Stimulated activated effector memory CD8-positive, alpha-beta T cell treated with anti-CD3 and anti-CD28 coated beads, Interleukin-12 subunit alpha, Interleukin-12 subunit beta, amount 100 ng/mL, for 72 hours (primary cell): ENCODE measurements around the gene ATXN2L.
"Not testable (repeated sequence)": the region's sequence is repeated elsewhere in the genome, so short reads cannot be mapped to it uniquely, and the experiment has no call there.

Experiments used
- ATAC-seq: fragments of 150-1000 bp; cut with Tn5 transposase; 2 replicates; pipeline ENCODE4 v1.10.0; 2021
- DNase-seq, 2 donors: peaks; one replicate each; pipeline ENCODE4 v3.0.0; 2021 to 2022; ENCODE audit warnings: low spot score in 2 of 2
- H3K27ac Mint-ChIP-seq: one replicate; pipeline ENCODE4 v1.8.0; 2022; ENCODE audit warnings: mild to moderate bottlenecking, mixed read lengths
- H3K36me3 Mint-ChIP-seq: one replicate; pipeline ENCODE4 v1.8.0; 2022; ENCODE audit warnings: mild to moderate bottlenecking, mixed read lengths
- H3K4me1 Mint-ChIP-seq: one replicate; pipeline ENCODE4 v1.8.0; 2022; ENCODE audit warnings: mixed read lengths
- H3K4me3 Mint-ChIP-seq: one replicate; pipeline ENCODE4 v1.8.0; 2022; ENCODE audit warnings: mild to moderate bottlenecking, mixed read lengths
- H3K9me3 Mint-ChIP-seq: one replicate; pipeline ENCODE4 v1.8.0; 2022; ENCODE audit warnings: mixed read lengths

The ATXN2L gene

DNA sequence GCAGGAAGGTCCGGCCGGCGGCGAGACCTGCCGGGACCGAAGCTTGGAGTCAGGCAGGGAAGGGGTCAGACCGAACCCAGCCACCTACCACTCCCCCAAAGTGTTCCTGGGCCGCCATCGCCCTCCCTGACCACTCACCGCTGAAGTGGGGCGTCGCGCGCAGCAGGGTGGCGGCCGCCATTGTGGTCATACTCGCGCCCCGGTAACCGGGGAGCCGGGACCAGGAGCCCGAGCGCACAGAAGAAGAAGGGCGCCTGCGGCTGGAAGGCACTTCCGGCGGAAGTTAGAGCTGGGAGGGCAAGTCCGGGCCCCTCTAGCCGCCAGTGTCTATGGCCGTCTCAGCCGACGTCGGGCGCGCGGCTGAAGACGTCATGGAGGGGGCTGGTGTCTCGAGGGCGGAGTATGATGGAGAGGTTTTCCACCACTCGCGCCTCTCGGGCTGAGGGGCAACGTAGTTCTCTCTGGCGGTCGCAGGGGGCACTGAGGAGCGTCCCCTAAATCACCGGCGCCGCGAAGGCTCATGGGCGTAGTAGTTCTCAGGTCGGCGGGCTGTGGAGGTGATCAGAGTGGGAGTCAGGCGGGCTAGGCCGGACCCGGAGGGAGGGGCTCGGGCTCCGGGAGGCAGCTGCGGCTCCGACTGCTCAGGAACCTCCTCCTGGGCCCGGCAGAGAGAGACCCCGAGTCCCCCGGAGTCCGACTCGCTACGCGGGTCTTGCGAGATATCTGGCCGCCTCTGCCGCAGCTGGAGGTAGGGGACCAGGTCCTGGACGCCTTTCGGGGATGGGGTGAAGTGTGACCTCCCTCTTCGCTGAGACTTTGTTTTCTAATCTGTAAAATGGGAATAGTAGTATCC lies 23.5 kb downstream of the ATXN2L start, which contains the start of gene TUFM:
TSS of gene TUFM (minus strand) at position 269 of the 853 bp plus-strand sequence. CDS start at position 190, 79 bp downstream.
- Mint-ChIP-seq H3K4me3 (peak within 1 kb of the TSS; percentile 98), H3K27ac (peak within 1 kb of the TSS; percentile 99), H3K4me1 (peaks cover 34% of the 10 kb centered on the region), H3K36me3 (peaks cover 54% of the 10 kb centered on the region), H3K9me3 (no peaks in the 10 kb centered on the region)
- ATAC-seq (peak; percentile 97), DNase-seq (peak; percentile 93 to 98)

DNA sequence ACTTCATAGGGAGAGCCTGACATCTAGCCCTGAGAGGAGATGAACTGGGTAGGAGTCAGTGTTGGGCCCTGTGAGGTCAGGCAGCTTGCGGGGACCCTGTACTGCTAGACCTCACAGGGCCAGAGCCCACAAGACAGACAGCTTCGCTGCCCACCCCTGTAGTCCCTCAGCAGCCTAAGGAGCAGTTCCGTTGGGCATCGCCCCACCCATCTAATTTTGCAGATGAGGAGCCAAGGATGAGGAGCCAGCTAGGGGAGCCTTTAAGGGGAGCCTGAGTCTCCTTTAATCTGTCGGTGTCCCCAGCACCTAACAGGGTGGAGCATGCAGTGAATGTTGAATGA lies 24.1 kb downstream of the ATXN2L start:
- ATAC-seq (peak; percentile 4), DNase-seq (no peak)
- Mint-ChIP-seq H3K36me3 (peaks cover 52% of the 10 kb centered on the region), H3K4me1 (peaks cover 34% of the 10 kb centered on the region), H3K9me3 (no peaks in the 10 kb centered on the region), H3K27ac (peak overlapping the region; percentile 99), H3K4me3 (peak overlapping the region; percentile 98)

DNA sequence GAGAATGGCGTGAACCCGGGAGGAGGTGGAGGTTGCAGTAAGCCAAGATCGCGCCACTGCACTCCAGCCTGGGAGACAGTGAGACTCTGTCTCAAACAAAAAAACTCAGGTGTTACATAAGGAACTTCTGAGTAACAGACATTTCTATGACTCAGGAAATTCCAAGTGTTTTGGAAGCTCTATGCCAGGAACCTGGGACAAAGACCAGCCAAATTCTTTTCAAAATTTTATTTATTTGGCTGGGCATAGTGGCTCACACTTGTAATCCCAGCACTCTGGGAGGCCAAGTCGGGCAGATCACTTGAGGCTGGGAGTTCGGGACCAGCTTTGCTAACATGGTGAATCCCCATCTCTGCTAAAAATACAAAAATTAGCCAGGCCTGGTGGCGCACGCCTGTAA lies 35.6 kb downstream of the ATXN2L start:
- H3K36me3 Mint-ChIP-seq = peaks cover 20% of the 10 kb centered on the region
- no peaks in the 10 kb centered on the region for H3K9me3 Mint-ChIP-seq
- DNase-seq (no peak), ATAC-seq (no peak)
- H3K27ac Mint-ChIP-seq = no peak overlapping the region
- no peak overlapping the region for H3K4me3 Mint-ChIP-seq
- H3K4me1 Mint-ChIP-seq = peaks cover 7% of the 10 kb centered on the region

DNA sequence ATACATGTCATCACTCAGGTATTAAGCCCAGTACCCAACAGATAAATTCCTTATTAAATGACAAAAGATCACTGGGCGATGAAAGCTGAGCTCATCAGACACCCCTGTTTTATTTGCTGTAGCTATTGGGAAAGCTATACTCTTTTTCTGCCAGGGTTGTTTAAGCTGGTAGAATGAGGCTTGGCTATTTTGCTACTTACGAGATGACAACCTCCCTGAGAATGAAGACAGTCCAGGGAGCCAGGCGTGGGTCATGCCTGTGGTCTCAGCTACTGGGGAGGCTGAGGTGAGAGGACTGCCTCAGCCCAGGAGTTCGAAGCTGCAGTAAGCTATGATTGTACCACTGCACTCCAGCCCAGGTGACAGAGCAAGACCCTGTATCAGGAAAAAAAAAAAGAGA lies 36.5 kb downstream of the ATXN2L start:
- Mint-ChIP-seq H3K36me3 (peaks cover 24% of the 10 kb centered on the region), H3K4me1 (peaks cover 12% of the 10 kb centered on the region), H3K27ac (no peak overlapping the region), H3K9me3 (no peaks in the 10 kb centered on the region), H3K4me3 (no peak overlapping the region)
- ATAC-seq = no peak
- DNase-seq = no peak

DNA sequence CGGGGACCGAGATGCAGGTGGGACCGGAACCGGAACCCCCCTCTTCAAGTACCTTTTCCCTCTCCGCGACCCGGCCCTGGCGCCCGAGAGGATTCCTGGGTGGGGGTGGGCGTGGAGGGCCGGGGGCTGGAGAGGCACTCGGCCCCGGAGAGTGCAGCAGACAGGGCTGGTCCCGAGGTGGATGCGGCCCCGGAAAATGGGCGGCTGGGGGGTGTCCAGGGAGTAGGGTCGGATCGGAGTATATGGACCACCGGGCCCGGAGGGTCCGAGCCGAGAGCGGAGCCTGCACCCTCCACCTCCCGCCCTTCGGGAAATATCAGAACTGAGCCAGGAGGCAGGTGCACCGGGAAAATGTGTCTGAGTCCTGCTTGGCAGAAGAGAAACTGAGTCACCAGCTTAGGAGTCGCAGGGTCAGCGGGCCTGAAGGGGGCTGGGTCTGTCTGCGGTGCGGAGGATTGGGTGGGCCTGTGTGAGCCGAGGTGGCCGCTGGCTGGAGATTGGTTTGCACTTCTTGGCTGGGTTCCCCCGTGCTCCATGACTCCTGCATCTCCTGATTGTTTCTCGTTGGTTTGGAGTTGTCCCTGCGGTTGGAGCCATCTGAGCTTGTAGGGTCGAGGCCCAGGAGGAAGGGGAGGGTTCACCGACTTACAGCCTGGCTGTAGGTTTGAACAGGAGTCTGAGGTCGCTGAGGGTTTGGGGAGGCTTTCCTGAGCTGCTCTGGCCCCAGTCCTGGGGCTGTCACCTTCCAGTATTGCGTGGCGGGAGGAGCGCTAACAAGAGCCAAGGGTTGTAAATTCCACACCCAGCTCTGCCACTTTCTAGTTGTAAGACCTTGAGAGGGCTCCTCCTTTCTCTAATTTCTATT lies 41.4 kb downstream of the ATXN2L start:
- peak overlapping the region; percentile 97 for H3K4me3 Mint-ChIP-seq
- H3K27ac Mint-ChIP-seq = peak overlapping the region; percentile 95
- H3K4me1 Mint-ChIP-seq = peaks cover 37% of the 10 kb centered on the region
- H3K36me3 Mint-ChIP-seq = peaks cover 54% of the 10 kb centered on the region
- DNase-seq (no peak), ATAC-seq (no peak)
- H3K9me3 Mint-ChIP-seq = no peaks in the 10 kb centered on the region

DNA sequence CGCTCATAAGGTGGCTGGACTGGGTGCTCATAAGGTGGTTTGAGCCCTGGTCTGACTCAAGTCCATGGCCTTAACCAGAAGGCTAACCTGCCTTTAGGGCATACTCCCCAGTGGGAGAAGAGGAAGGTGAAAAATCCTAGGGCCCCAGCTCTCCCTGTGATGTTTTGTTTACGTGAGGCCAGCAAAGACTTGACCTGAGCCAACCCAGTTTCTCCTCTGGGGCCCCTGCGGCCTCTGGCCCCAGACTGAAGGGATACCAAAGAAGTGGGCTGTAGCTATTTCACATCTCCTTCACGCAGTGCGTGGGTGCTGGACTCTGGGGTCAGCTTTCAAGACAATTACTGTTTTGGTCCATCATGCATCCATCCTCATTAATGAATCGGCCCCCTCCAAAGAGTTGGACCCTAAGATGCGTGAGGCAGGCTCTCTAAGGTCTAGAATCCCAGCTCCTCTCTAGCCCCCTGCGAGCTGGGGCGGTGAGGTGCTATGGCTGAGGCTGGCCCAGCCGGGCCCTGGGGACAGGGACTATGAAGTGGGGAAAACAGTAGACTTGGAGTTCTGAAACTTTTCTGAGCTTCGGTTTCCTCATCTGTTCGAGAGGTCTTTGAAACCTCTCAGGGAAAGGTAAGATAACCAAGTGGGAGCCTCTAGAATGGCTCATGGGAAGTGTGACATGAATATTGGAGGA lies 42.3 kb downstream of the ATXN2L start:
- peak overlapping the region; percentile 97 for H3K4me3 Mint-ChIP-seq
- H3K9me3 Mint-ChIP-seq = no peaks in the 10 kb centered on the region
- ATAC-seq (no peak), DNase-seq (no peak)
- H3K27ac Mint-ChIP-seq = peak overlapping the region; percentile 95
- H3K4me1 Mint-ChIP-seq = peaks cover 37% of the 10 kb centered on the region
- H3K36me3 Mint-ChIP-seq = peaks cover 63% of the 10 kb centered on the region

DNA sequence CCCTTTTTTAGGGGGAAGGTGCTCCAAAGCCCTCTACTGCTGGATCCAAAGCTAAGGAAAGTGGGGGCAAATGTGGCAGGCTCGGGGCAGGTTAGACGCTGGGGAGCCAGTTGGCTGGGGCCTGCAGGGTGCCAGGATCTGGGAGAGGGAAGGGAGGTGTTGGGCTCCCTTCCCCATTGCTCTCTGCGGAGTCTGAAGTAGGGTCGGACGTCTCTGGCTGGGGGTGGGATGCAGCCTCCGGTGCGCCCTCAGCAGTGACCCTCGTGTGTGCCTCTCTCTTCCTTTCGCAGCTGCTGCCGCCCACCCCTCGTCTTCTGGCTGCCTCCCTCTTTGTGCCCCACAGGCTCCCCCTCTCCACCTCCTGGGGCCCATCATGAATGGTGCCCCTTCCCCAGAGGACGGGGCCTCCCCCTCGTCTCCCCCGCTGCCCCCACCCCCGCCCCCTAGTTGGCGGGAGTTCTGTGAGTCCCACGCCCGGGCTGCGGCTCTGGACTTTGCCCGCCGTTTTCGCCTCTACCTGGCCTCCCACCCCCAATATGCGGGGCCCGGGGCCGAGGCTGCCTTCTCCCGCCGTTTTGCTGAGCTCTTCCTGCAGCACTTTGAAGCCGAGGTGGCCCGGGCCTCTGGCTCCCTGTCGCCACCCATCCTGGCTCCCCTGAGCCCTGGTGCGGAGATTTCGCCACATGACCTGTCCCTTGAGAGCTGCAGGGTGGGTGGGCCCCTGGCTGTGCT lies 43.1 kb downstream of the ATXN2L start:
- no peak for ATAC-seq
- DNase-seq = no peak
- H3K4me1 Mint-ChIP-seq = peaks cover 37% of the 10 kb centered on the region
- H3K36me3 Mint-ChIP-seq = peaks cover 71% of the 10 kb centered on the region
- no peaks in the 10 kb centered on the region for H3K9me3 Mint-ChIP-seq
- peak overlapping the region; percentile 95 for H3K27ac Mint-ChIP-seq
- no peak overlapping the region for H3K4me3 Mint-ChIP-seq

DNA sequence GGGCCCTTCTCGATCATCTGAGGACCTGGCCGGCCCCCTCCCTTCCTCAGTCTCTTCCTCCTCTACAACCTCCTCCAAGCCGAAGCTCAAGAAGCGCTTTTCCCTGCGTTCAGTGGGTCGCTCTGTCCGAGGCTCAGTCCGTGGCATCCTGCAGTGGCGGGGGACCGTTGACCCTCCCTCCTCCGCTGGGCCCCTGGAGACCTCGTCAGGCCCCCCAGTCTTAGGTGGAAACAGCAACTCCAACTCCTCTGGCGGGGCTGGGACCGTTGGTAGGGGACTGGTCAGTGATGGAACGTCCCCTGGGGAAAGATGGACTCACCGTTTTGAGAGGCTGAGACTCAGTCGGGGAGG lies 43.6 kb downstream of the ATXN2L start:
- Mint-ChIP-seq H3K9me3 (no peaks in the 10 kb centered on the region), H3K36me3 (peaks cover 73% of the 10 kb centered on the region), H3K4me1 (peaks cover 37% of the 10 kb centered on the region), H3K4me3 (no peak overlapping the region), H3K27ac (peak overlapping the region; percentile 75)
- ATAC-seq (no peak), DNase-seq (no peak)

DNA sequence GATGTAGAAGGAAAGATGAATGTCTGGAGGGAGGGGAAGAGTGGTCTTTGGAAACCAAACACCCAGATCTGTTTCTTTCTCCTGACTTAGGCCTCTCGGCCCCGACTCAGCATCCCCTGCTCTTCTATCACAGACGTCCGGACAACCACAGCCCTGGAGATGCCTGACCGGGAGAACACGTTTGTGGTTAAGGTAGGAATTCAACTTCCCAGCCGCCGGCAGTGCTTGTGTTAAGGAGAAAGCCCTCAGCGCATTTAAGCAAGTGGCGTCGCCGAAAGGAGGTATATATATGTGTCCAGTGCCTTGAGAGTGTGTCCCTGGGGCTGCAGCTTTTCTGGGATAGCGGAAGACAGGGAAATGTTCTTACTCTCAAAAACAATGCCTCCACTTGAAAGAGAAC lies 44.4 kb downstream of the ATXN2L start:
- H3K36me3 Mint-ChIP-seq = peaks cover 73% of the 10 kb centered on the region
- no peak overlapping the region for H3K4me3 Mint-ChIP-seq
- no peaks in the 10 kb centered on the region for H3K9me3 Mint-ChIP-seq
- DNase-seq = no peak
- ATAC-seq = no peak
- H3K4me1 Mint-ChIP-seq = peaks cover 37% of the 10 kb centered on the region
- H3K27ac Mint-ChIP-seq = peak overlapping the region; percentile 75

DNA sequence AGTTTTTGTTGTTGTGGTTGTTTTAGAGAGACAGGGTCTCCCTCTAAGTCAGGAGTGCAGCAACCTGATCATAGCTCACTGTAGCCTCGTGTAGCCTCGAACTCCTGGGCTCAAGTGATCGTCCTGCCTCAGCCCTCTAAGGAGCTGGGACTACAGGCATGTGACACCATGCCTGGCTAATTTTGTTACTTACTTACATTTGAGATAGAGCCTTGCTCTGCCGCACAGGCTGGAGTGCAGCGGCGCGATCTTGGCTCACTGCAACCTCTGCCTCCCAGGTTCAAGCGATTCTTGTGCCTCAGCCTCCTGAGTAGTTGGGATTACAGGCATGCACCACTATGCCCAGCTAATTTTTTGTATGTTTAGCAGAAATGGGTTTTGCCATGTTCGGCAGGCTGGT lies 44.8 kb downstream of the ATXN2L start:
- ATAC-seq, DNase-seq, H3K27ac Mint-ChIP-seq, H3K4me3 Mint-ChIP-seq, H3K9me3 Mint-ChIP-seq: not testable (repeated sequence)
- H3K4me1 Mint-ChIP-seq = peaks cover 37% of the 10 kb centered on the region
- H3K36me3 Mint-ChIP-seq = peaks cover 71% of the 10 kb centered on the region

DNA sequence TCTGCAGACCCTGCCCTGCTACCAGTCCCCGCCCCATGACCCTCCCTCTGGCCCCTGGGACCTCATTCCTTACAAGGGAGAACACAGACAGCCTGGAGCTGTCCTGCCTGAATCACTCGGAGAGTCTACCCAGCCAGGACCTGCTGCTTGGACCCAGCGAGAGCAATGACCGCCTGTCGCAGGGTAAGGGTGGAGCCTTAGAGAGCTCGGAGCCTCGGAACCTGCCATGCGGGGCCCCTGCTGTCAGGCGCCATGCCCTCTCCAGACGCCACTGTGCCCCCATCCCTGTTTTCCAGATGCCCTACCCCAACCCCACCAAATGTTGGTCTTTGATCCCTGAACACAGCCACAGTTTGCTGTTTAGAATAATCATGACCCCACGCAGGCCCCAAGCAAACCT lies 46.4 kb downstream of the ATXN2L start:
- peaks cover 26% of the 10 kb centered on the region for H3K4me1 Mint-ChIP-seq
- H3K36me3 Mint-ChIP-seq = peaks cover 64% of the 10 kb centered on the region
- H3K4me3 Mint-ChIP-seq = no peak overlapping the region
- DNase-seq (no peak), ATAC-seq (no peak)
- H3K9me3 Mint-ChIP-seq = no peaks in the 10 kb centered on the region
- no peak overlapping the region for H3K27ac Mint-ChIP-seq

DNA sequence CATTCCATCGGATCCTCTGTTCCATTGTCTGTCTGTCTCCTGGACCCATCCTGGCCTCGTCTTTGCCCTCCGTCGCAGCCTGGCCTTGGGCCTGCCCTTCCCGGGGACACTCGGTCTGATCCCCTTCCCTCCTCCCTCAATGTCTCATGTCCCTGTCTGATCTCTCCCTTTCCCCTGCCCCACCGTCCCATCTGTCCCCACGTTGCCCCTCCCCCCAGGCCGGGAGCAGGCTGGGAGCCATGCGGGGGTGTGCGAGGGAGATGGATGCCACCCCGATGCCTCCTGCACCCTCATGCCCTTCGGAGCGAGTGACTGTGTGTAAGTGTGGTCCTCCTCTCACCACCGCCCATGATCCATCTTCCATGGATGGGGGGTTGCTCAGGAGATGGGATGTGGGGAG lies 50.2 kb downstream of the ATXN2L start:
- Mint-ChIP-seq H3K27ac (peak overlapping the region; percentile 34), H3K4me3 (no peak overlapping the region), H3K9me3 (no peaks in the 10 kb centered on the region), H3K4me1 (peaks cover 4% of the 10 kb centered on the region), H3K36me3 (peaks cover 49% of the 10 kb centered on the region)
- ATAC-seq (no peak), DNase-seq (no peak)

DNA sequence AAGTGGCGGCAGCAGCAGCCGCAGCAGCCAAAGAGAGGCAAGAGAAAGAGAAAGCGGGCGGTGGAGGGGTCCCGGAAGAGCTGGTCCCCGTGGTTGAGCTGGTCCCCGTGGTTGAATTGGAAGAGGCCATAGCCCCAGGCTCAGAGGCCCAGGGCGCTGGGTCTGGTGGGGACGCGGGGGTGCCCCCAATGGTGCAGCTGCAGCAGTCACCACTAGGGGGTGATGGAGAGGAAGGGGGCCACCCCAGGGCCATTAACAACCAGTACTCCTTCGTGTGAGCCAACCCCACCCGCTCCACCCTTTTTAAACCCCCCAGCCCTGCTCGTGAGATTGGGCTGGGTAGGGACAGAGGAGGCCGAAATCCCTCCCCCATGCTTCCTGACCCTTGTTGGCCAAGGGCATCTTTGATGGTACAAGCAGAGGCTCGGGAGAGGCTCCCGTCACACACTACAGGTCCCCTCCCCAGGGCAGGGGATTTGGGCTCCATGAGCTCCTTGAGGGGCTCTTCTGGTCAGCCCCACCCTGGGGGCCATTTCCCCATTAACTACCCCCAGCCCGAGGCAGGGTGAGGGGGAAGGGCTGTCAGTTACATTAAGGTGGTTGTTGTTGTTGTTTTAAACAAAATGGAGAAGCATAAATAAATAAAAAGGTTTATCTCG lies 50.9 kb downstream of the ATXN2L start:
- Mint-ChIP-seq H3K9me3 (no peaks in the 10 kb centered on the region), H3K27ac (peak overlapping the region; percentile 34), H3K36me3 (peaks cover 42% of the 10 kb centered on the region), H3K4me1 (peaks cover 11% of the 10 kb centered on the region), H3K4me3 (no peak overlapping the region)
- ATAC-seq = peak; percentile 77
- peak; percentile 64 to 80 for DNase-seq

DNA sequence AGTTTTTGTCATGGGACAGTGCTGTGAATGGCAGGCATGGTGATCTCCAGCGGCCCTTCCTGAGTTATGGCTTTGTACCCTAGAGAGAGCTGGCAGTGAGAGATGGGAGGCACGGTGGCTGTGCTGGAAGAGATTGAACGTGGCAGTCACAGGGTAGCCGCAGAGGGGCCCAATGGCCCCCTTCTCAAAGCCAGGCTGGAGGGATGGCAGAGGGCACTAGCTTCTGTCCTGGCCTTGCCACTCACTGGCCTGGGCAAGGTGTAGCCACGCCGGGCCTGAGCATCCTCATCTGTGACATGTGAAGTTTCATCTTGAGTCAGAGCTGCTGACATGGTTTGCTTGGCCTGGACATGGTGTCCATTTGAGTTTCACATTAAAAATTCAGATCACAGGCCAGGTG lies 51.6 kb downstream of the ATXN2L start:
- Mint-ChIP-seq H3K27ac (no peak overlapping the region), H3K9me3 (no peaks in the 10 kb centered on the region), H3K36me3 (peaks cover 35% of the 10 kb centered on the region), H3K4me3 (no peak overlapping the region), H3K4me1 (peaks cover 18% of the 10 kb centered on the region)
- DNase-seq (no peak), ATAC-seq (no peak)
